GM19463 (cell line): Measurements from ENCODE around the gene NRXN3.

Experiments
- ATAC-seq: cut with Tn5 transposase; IDR thresholded peaks from one replicate; pipeline ENCODE4 v1.9.1; 2021; ENCODE audit warnings: mild to moderate bottlenecking, moderate library complexity; ENCODE audit not compliant: unreplicated experiment

The NRXN3 gene

GRCh38 chr14:78173346-78174035, 3.3 kb downstream of the NRXN3 start:
- ATAC-seq: no peak

- ATAC-seq: no peak
Observed at GRCh38 chr14:78175412-78175811, 5.2 kb downstream of the NRXN3 start.

GRCh38 chr14:78178071-78178470, 7.9 kb downstream of the NRXN3 start:
- ATAC-seq: no peak

- no peak for ATAC-seq
Observed at GRCh38 chr14:78178971-78179370, 8.8 kb downstream of the NRXN3 start.

GRCh38 chr14:78181270-78181669, 11.1 kb downstream of the NRXN3 start:
- ATAC-seq: no peak

- ATAC-seq: no peak
Observed at GRCh38 chr14:78182722-78183121, 12.5 kb downstream of the NRXN3 start.

GRCh38 chr14:78184157-78184556, 14.0 kb downstream of the NRXN3 start:
- no peak for ATAC-seq

GRCh38 chr14:78186277-78186676, 16.1 kb downstream of the NRXN3 start:
- no peak for ATAC-seq

- ATAC-seq: no peak
Observed at GRCh38 chr14:78188882-78189281, 18.7 kb downstream of the NRXN3 start.

GRCh38 chr14:78195431-78195830, 25.3 kb downstream of the NRXN3 start:
- no peak for ATAC-seq

- no peak for ATAC-seq
Observed at GRCh38 chr14:78196323-78196722, 26.1 kb downstream of the NRXN3 start.

- no peak for ATAC-seq
Observed at GRCh38 chr14:78197051-78197450, 26.9 kb downstream of the NRXN3 start.

- ATAC-seq: no peak
Observed at GRCh38 chr14:78202163-78202562, 32.0 kb downstream of the NRXN3 start.

- ATAC-seq: no peak
Observed at GRCh38 chr14:78202976-78203375, 32.8 kb downstream of the NRXN3 start.

GRCh38 chr14:78207414-78207813, 37.2 kb downstream of the NRXN3 start:
- no peak for ATAC-seq

- ATAC-seq: no peak
Observed at GRCh38 chr14:78220273-78220672, 50.1 kb downstream of the NRXN3 start.

GRCh38 chr14:78222746-78223145, 52.6 kb downstream of the NRXN3 start:
- ATAC-seq: no peak

GRCh38 chr14:78227248-78228077, 57.3 kb downstream of the NRXN3 start:
- ATAC-seq: no peak

- no peak for ATAC-seq
Observed at GRCh38 chr14:78228702-78229327, 58.6 kb downstream of the NRXN3 start.

GRCh38 chr14:78232231-78233000, 62.2 kb downstream of the NRXN3 start:
- no peak for ATAC-seq

- ATAC-seq: no peak
Observed at GRCh38 chr14:78238141-78238540, 68.0 kb downstream of the NRXN3 start.
